ENCODE results near the gene UNC5C. TPM values are rescaled to one million over a fixed set of nuclear protein-coding genes. Genes with fewer than 3 reads are reported as not detected.

The UNC5C gene
- polyA plus RNA-seq, 1 of the 3 experiments (the other 2 are of a cell fraction) = 3.3 TPM

GRCh38 chr4:95325665-95326064, 223.1 kb downstream of the UNC5C start:
- CTCF ChIA-PET = no interaction called here
- 100% methylated on average over 1 of the region's 1 CpG for WGBS (ENCODE audit: low lambda C conversion rate)
- no peak overlapping the region for H2AFZ ChIP-seq (ENCODE audit: low read depth)

DNA sequence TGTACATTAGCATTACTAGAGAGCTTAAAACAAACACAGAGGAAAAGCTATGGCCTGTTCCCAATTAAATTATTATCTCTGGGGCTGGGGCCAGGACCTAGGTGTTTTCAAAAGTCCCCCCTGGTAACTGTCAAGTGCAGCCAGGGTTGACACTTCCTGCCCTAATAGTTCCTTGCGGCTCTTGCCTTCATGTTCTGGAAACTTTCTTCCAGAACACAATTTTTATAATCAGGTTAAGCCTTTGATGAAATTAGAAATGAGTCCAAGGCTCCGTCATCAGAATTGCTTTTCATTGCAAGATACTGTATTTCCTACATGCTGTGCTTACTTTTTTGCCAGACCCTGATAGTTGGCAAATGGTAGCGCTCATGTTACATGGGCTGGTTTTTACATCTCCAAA, 229.6 kb downstream of the UNC5C start:
- Histone ChIP-seq H3K27ac (ENCODE audit: low read depth in 2 of 2, low read length in 1 of 2) (peak overlapping the region; percentile 49 to 99; a peak in 3 of 4 replicates), H3K27me3 (ENCODE audit: insufficient read depth) (no peaks in the 10 kb centered on the region), H3F3A (replicated peaks; ENCODE audit: insufficient read depth) (no peaks in the 10 kb centered on the region), H3K4me3 (ENCODE audit: low read depth in 2 of 2, low read length in 1 of 2) (no peak overlapping the region), H2AFZ (ENCODE audit: low read depth) (no peak overlapping the region), H3K9me3 (no peaks in the 10 kb centered on the region), H3K79me2 (ENCODE audit: insufficient read depth) (no peaks in the 10 kb centered on the region), H3K36me3 (replicated peaks in 1 of 2; ENCODE audit: control insufficient read depth in 1 of 2, insufficient read depth in 2 of 2, low read length in 1 of 2) (peaks cover 0 to 3% of the 10 kb centered on the region in 2 experiments), H3K9me2 (no peaks in the 10 kb centered on the region), H3K4me1 (ENCODE audit: control insufficient read depth in 1 of 2, insufficient read depth in 2 of 2, low read depth in 1 of 2, low read length in 1 of 2) (peaks cover 0 to 52% of the 10 kb centered on the region in 2 experiments; a peak in 2 of 4 replicates), H3K9ac (no peak overlapping the region), H3K4me2 (peak overlapping the region; percentile 26; the same call in 1 of the 2 replicates), H4K20me1 (ENCODE audit: insufficient read depth) (no peaks in the 10 kb centered on the region)
- DNase-seq = peak; percentile 37
- CTCF ChIA-PET = interaction anchor here (1.1 to 2.4 kb wide), 2 partner anchors 43 to 205 kb away, joined by 4 to 6 read pairs; no protein-coding TSS in a partner anchor
- POLR2A ChIA-PET = interaction anchor here (0.7 to 1.9 kb wide), 5 partner anchors 128 to 229 kb away, joined by 3 to 7 read pairs (median 4); no protein-coding TSS in a partner anchor
- 28% methylated on average over 3 of the region's 3 CpGs for whole genome bisulfite sequencing (ENCODE audit: low lambda C conversion rate)
- TF ChIP-seq RAD21 (IDR thresholded peaks at IDR 0.05; ENCODE audit: low read length) = peak; percentile 38
- no peak for TF ChIP-seq RFX5 (IDR thresholded peaks at IDR 0.05; ENCODE audit: low read length)
- TF ChIP-seq NFIC (IDR thresholded peaks at IDR 0.05; ENCODE audit: borderline replicate concordance) = no peak; the same call in 1 of the 2 replicates
- TF ChIP-seq NRF1 (IDR thresholded peaks at IDR 0.05; ENCODE audit: low read depth, low read length) = no peak
- peak; percentile 74 for TF ChIP-seq TCF12 (IDR thresholded peaks at IDR 0.05)
- no peak for TF ChIP-seq RXRA (IDR thresholded peaks at IDR 0.05; ENCODE audit: borderline replicate concordance, low read depth)
- peak; percentile 59; the same call in 1 of the 2 replicates for TF ChIP-seq POLR2AphosphoS5 (IDR thresholded peaks at IDR 0.05; ENCODE audit: low read depth, low read length)
- TF ChIP-seq, protein P1, sequence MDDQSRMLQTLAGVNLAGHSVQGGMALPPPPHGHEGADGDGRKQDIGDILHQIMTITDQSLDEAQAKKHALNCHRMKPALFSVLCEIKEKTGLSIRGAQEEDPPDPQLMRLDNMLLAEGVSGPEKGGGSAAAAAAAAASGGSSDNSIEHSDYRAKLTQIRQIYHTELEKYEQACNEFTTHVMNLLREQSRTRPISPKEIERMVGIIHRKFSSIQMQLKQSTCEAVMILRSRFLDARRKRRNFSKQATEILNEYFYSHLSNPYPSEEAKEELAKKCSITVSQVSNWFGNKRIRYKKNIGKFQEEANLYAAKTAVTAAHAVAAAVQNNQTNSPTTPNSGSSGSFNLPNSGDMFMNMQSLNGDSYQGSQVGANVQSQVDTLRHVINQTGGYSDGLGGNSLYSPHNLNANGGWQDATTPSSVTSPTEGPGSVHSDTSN (IDR thresholded peaks at IDR 0.05) = peak; percentile 31; the same call in 1 of the 2 replicates
- TF ChIP-seq TAF1 (IDR thresholded peaks at IDR 0.05; ENCODE audit: borderline replicate concordance, low read depth, low read length) = no peak
- TF ChIP-seq MXI1 (IDR thresholded peaks at IDR 0.05; ENCODE audit: low read depth, low read length) = 0 out of 2 replicates have a peak, but pooled peaks have one; percentile 43
- TF ChIP-seq SIN3A (IDR thresholded peaks at IDR 0.05; ENCODE audit: borderline replicate concordance, low read depth, low read length) = no peak
- no peak for TF ChIP-seq YY1 (IDR thresholded peaks at IDR 0.05; ENCODE audit: low read depth)
- TF ChIP-seq ZBTB33 (IDR thresholded peaks at IDR 0.05; ENCODE audit: borderline replicate concordance, low read depth) = no peak

More at GRCh38 chr4:95325665-95326064, 223.1 kb downstream of the UNC5C start:
- TF ChIP-seq NRF1 (IDR thresholded peaks at IDR 0.05; ENCODE audit: low read depth, low read length) (no peak), SIN3A (IDR thresholded peaks at IDR 0.05; ENCODE audit: borderline replicate concordance, low read depth, low read length) (no peak), YY1 (IDR thresholded peaks at IDR 0.05; ENCODE audit: low read depth) (no peak), ZBTB33 (IDR thresholded peaks at IDR 0.05; ENCODE audit: borderline replicate concordance, low read depth) (no peak), FOXJ3 (CRISPR knock-in tag; IDR thresholded peaks at IDR 0.05) (no peak), TAF1 (IDR thresholded peaks at IDR 0.05; ENCODE audit: borderline replicate concordance, low read depth, low read length) (no peak)
- no peaks in the 10 kb centered on the region for H3K9me2 ChIP-seq
- H3K27ac ChIP-seq (ENCODE audit: low read depth in 2 of 2, low read length in 1 of 2) = peak overlapping the region in 1 of 2 experiments; percentile 40; a peak in 2 of 4 replicates
- H3K4me1 ChIP-seq (ENCODE audit: control insufficient read depth in 1 of 2, insufficient read depth in 2 of 2, low read depth in 1 of 2, low read length in 1 of 2) = peaks cover 0 to 6% of the 10 kb centered on the region in 2 experiments; a peak in 2 of 4 replicates
- no peaks in the 10 kb centered on the region for H3K9me3 ChIP-seq
- POLR2A ChIA-PET = no interaction called here
- H3K36me3 ChIP-seq (replicated peaks in 1 of 2; ENCODE audit: control insufficient read depth in 1 of 2, insufficient read depth in 2 of 2, low read length in 1 of 2) = peaks cover 0 to 3% of the 10 kb centered on the region in 2 experiments
- no peaks in the 10 kb centered on the region for H3F3A ChIP-seq (replicated peaks; ENCODE audit: insufficient read depth)
- no peak overlapping the region for H3K4me3 ChIP-seq (ENCODE audit: low read depth in 2 of 2, low read length in 1 of 2)
- no peak overlapping the region for H3K9ac ChIP-seq
- H3K4me2 ChIP-seq = no peak overlapping the region
- H3K27me3 ChIP-seq (ENCODE audit: insufficient read depth) = no peaks in the 10 kb centered on the region
- no peaks in the 10 kb centered on the region for H3K79me2 ChIP-seq (ENCODE audit: insufficient read depth)
- DNase-seq = no peak
- H4K20me1 ChIP-seq (ENCODE audit: insufficient read depth) = no peaks in the 10 kb centered on the region
